ENCODE results near the gene CRELD1.

The CRELD1 gene

DNA sequence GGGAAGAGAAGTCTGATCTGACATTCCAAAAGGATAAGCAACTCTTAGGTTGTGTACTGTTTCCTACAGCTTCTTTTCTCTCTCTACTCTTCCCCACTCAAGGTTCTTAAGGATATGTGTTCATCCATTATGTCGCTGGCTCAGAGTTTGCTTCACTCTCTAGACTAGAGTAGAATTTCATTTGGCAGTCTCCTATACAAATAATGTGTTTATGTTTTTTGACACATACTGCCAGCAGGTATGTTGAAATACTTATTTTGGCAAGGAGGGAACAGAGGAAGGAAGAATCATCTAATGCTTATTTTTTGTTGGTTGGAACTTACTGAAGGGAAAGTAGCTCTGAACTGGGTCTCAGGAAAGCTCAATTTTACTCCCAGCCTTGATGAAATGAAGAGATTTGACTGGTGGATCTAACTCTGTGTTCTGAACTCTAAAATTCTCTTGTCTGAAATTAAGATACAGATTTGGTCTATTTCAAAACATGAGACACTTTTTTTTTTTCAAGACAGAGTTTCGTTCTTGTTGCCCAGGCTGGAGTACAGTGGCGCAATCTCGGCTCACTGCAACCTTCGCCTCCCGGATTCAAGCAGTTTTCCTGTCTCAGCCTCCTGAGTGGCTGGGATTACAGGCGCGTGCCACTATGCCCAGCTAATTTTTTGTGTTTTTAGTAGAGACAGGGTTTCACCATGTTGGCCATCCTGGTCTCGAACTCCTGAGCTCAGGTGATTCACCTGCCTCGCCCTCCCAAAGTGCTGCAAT is 60.6 kb downstream of the CRELD1 start:
- POLR2A ChIA-PET = interaction anchor here (1.0 kb wide), 1 partner anchor 18 kb away, joined by 4 read pairs; no protein-coding TSS in a partner anchor

More for the DNA sequence above, 60.6 kb downstream of the CRELD1 start:
- CTCF ChIA-PET = no interaction called here
- TF ChIP-seq SP1 (IDR thresholded peaks at IDR 0.05) = no peak
- DNase-seq (ENCODE audit: extremely low spot score) = no peak

Measured in HEK293T (cell line).